ENCODE data around the gene ELP5.

DNA sequence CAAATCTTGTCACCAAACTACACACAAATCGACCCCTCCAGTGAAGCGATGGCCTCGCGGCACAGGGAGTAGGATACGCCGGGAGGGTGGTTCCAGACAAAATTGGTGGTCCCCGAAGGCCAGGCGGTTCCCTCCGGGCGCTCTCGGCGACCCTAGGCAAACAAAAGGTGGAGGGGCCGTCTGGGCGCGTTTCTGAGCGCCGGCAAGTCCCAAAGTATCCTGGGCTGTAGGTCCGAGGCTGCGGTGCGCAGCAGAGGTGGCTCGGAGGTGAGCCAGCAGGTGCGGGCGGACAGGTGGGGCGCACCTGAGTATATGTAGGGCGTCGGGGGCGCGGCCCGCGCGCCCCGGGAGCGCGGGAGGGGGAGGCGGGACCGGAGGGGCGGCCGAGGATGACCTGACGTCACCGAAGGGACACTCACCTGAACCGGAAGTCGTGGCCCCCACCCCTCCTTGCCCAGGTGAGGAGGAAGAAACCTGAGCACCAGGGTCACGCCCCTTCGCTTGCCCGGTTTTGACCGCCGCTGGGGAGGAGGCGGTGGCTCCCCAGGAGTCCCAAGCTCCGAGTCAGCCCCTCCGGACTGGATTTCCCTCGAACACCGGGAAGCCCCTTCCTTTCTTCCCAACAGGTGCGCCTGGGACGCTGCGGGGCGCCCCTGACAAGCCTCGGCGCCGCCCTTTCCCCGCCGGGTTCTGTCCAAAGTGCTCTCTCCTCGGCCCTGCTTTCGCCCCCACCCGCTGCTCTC is 10.3 kb downstream of the ELP5 start, which contains the start of gene CLDN7:
- TF ChIP-seq, protein P1, sequence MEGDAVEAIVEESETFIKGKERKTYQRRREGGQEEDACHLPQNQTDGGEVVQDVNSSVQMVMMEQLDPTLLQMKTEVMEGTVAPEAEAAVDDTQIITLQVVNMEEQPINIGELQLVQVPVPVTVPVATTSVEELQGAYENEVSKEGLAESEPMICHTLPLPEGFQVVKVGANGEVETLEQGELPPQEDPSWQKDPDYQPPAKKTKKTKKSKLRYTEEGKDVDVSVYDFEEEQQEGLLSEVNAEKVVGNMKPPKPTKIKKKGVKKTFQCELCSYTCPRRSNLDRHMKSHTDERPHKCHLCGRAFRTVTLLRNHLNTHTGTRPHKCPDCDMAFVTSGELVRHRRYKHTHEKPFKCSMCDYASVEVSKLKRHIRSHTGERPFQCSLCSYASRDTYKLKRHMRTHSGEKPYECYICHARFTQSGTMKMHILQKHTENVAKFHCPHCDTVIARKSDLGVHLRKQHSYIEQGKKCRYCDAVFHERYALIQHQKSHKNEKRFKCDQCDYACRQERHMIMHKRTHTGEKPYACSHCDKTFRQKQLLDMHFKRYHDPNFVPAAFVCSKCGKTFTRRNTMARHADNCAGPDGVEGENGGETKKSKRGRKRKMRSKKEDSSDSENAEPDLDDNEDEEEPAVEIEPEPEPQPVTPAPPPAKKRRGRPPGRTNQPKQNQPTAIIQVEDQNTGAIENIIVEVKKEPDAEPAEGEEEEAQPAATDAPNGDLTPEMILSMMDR (IDR thresholded peaks at IDR 0.05; ENCODE audit: borderline replicate concordance, extremely low read depth, low read length, poor library complexity, severe bottlenecking): no peak
- TF ChIP-seq EZH2 (IDR thresholded peaks at IDR 0.05; ENCODE audit: borderline replicate concordance, low read depth, low read length, severe bottlenecking): no peak

All from DND-41 (cell line).